Measurements from ENCODE around the gene FYB2. TPM values are rescaled to one million over a fixed set of nuclear protein-coding genes. Genes with fewer than 3 reads are reported as not detected.

Gene FYB2
- total and polyA plus RNA-seq, 8 donors: 0.44 to 6.3 (median 1.5) TPM

- Histone ChIP-seq H3K9me3 (no peaks in the 10 kb centered on the region), H3K27me3 (no peaks in the 10 kb centered on the region), H3K4me1 (no peaks in the 10 kb centered on the region), H3K36me3 (no peaks in the 10 kb centered on the region), H3K4me3 (no peak overlapping the region), H3K27ac (no peak overlapping the region)
- ATAC-seq: no peak
- FAIRE-seq: no peak
- DNase-seq: no peak
- no peak for TF ChIP-seq CTCF (IDR thresholded peaks at IDR 0.05)
- intact Hi-C loops (cut with DNase I): no loop called here
- 69 to 71% methylated on average over 2 of the region's 2 CpGs for whole genome bisulfite sequencing, 2 donors
Measured at GRCh38 chr1:56864430-56864829, 45.2 kb upstream of the FYB2 start.

- intact Hi-C loops (cut with DNase I): no loop called here
- TF ChIP-seq CTCF (IDR thresholded peaks at IDR 0.05): no peak
- Histone ChIP-seq H3K4me1 (no peaks in the 10 kb centered on the region), H3K9me3 (no peaks in the 10 kb centered on the region), H3K36me3 (no peaks in the 10 kb centered on the region), H3K27me3 (no peaks in the 10 kb centered on the region), H3K27ac (no peak overlapping the region), H3K4me3 (no peak overlapping the region)
- 79 to 87% methylated on average over 3 of the region's 3 CpGs for WGBS, 2 donors
- no peak for FAIRE-seq
- no peak for DNase-seq
- no peak for ATAC-seq
Measured at GRCh38 chr1:56863265-56863992, 44.2 kb upstream of the FYB2 start.

- Histone ChIP-seq H3K4me1 (peaks cover 0 to 25% (median 16%) of the 10 kb centered on the region in 3 donors), H3K27ac (no peak overlapping the region), H3K36me3 (no peaks in the 10 kb centered on the region), H3K4me3 (no peak overlapping the region), H3K27me3 (no peaks in the 10 kb centered on the region), H3K9me3 (no peaks in the 10 kb centered on the region)
- TF ChIP-seq CTCF (IDR thresholded peaks at IDR 0.05): no peak
- ATAC-seq: no peak
- no peak for FAIRE-seq
- intact Hi-C loops (cut with DNase I): no loop called here
- no peak for DNase-seq
Measured at GRCh38 chr1:56859287-56859686, 40.1 kb upstream of the FYB2 start.

- ATAC-seq (no peak), FAIRE-seq (no peak), DNase-seq (no peak)
- intact Hi-C loops (cut with DNase I): no loop called here
- Histone ChIP-seq H3K4me1 (peaks cover 0 to 30% (median 22%) of the 10 kb centered on the region in 3 donors), H3K27ac (no peak overlapping the region), H3K27me3 (no peaks in the 10 kb centered on the region), H3K36me3 (no peaks in the 10 kb centered on the region), H3K9me3 (no peaks in the 10 kb centered on the region), H3K4me3 (no peak overlapping the region)
- no peak for TF ChIP-seq CTCF (IDR thresholded peaks at IDR 0.05)
Measured at GRCh38 chr1:56856186-56856585, 37.0 kb upstream of the FYB2 start.

- DNase-seq (no peak), FAIRE-seq (no peak), ATAC-seq (no peak)
- H3K4me3 ChIP-seq: no peak overlapping the region
- no peak for TF ChIP-seq CTCF (IDR thresholded peaks at IDR 0.05)
- WGBS, 2 donors: 29 to 44% methylated on average over 1 of the region's 1 CpG
- no peaks in the 10 kb centered on the region for H3K9me3 ChIP-seq
- H3K36me3 ChIP-seq: no peaks in the 10 kb centered on the region
- no peaks in the 10 kb centered on the region for H3K27me3 ChIP-seq
- peak overlapping the region in 1 of 4 donors; percentile 5 for H3K27ac ChIP-seq
- peaks cover 0 to 30% (median 22%) of the 10 kb centered on the region in 3 donors for H3K4me1 ChIP-seq
- intact Hi-C loops (cut with DNase I): no loop called here
Measured at GRCh38 chr1:56855190-56855589, 36.0 kb upstream of the FYB2 start.
